ENCODE measurements around the gene TUBGCP4.
"Not testable (repeated sequence)": the region's sequence is repeated elsewhere in the genome, so short reads cannot be mapped to it uniquely, and the experiment has no call there.

The TUBGCP4 gene

GRCh38 chr15:43378601-43379000 lies 7.7 kb downstream of the TUBGCP4 start:
- DNase-seq, result no peak
- H3K4me1 Mint-ChIP-seq (ENCODE audit: low read depth), result peaks cover 10% of the 10 kb centered on the region
- no peaks in the 10 kb centered on the region for H3K27me3 Mint-ChIP-seq
- no peak overlapping the region for H3K4me3 Mint-ChIP-seq
- H3K9me3 Mint-ChIP-seq, result no peaks in the 10 kb centered on the region
- H3K36me3 Mint-ChIP-seq (ENCODE audit: low read depth), result peaks cover 89% of the 10 kb centered on the region
- no peak overlapping the region for H3K27ac Mint-ChIP-seq

DNA sequence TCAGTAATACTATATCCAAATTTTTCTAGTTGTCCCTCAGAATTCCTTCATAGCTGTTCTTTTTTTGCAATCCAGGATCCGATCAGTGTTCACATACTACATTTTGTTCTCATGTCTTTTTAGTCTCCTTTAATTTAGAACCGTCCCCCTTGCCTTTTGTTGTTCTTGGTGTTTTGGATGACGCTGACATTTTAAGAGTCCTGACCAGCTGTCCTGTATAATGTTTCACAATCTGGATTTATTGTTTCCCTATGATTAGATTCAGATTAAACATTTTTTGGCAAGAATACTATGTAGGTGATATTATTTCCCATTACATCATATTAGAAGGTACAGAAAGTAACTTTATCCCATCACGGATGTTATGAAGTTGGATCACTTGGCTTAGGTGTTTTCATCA lies 11.4 kb downstream of the TUBGCP4 start:
- Mint-ChIP-seq H3K36me3 (ENCODE audit: low read depth) (peaks cover 95% of the 10 kb centered on the region), H3K9me3 (no peaks in the 10 kb centered on the region), H3K4me3 (no peak overlapping the region), H3K27me3 (no peaks in the 10 kb centered on the region), H3K4me1 (ENCODE audit: low read depth) (no peaks in the 10 kb centered on the region), H3K27ac (no peak overlapping the region)
- no peak for DNase-seq

DNA sequence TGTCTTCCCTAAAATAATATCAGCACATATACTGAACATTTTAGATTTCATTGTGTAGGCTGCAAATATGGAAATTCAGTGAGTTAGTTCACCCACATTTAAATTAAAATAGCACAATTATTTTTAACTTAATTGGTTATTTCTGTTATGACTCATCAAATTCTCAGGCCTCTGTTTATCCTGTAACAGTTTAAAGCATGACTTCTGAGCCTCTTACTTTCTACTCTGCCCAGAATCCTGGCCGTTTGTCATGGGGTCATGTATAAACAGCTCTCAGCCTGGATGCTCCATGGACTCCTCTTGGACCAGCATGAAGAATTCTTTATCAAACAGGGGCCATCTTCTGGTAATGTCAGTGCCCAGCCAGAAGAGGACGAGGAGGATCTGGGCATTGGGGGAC lies 12.2 kb downstream of the TUBGCP4 start:
- no peak for DNase-seq
- H3K4me1 Mint-ChIP-seq (ENCODE audit: low read depth), result no peaks in the 10 kb centered on the region
- H3K36me3 Mint-ChIP-seq (ENCODE audit: low read depth), result peaks cover 95% of the 10 kb centered on the region
- no peak overlapping the region for H3K4me3 Mint-ChIP-seq
- H3K9me3 Mint-ChIP-seq, result no peaks in the 10 kb centered on the region
- H3K27me3 Mint-ChIP-seq, result no peaks in the 10 kb centered on the region
- H3K27ac Mint-ChIP-seq, result peak overlapping the region; percentile 16

DNA sequence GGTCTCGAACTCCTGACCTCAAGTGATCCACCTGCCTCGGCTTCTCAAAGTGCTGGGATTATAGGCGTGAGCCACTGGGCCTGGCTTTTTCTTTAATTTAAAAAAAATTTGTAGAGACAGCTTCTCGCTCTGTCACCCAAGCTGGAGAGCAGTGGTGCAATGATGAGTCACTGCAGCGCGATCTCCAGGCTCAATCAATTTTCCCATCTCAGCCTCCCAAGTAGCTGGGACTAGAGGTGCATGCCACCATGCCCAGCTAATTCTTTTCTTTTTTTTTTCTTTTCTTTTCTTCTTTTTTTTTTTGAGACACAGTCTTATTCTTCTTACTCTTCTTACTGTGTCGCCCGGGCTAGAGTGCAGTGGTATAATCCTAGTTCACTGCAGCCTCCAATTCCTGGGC lies 19.8 kb downstream of the TUBGCP4 start:
- DNase-seq, result no peak
- no peaks in the 10 kb centered on the region for H3K9me3 Mint-ChIP-seq
- H3K4me1 Mint-ChIP-seq (ENCODE audit: low read depth), result peaks cover 3% of the 10 kb centered on the region
- H3K4me3 Mint-ChIP-seq, result no peak overlapping the region
- no peaks in the 10 kb centered on the region for H3K27me3 Mint-ChIP-seq
- no peak overlapping the region for H3K27ac Mint-ChIP-seq
- peaks cover 80% of the 10 kb centered on the region for H3K36me3 Mint-ChIP-seq (ENCODE audit: low read depth)

- not testable (repeated sequence) for H3K27me3 Mint-ChIP-seq; H3K4me3 Mint-ChIP-seq; H3K4me1 Mint-ChIP-seq (ENCODE audit: low read depth); DNase-seq; H3K9me3 Mint-ChIP-seq; H3K27ac Mint-ChIP-seq
- H3K36me3 Mint-ChIP-seq (ENCODE audit: low read depth), result peaks cover 83% of the 10 kb centered on the region
Measured at GRCh38 chr15:43393592-43393991, 22.7 kb downstream of the TUBGCP4 start.

DNA sequence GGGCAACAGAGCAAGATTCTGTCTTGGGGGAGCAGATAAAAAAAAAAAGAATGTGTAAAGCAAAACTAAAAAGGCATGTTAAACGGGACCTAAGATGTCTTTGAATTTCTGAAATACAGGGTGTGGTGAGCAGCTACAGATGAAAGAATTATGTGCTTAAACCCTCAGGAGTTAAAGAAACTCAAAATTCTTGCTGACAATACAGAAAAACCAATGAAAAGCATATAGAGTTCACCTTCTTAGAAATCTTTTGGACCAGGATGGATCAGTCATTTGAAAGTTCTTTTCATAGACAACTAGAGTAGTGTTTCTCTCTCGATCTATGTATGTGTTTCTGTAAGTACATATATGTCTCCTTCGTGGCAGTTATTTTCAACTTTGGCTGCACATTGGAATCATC lies 31.4 kb downstream of the TUBGCP4 start:
- H3K4me1 Mint-ChIP-seq (ENCODE audit: low read depth), result no peaks in the 10 kb centered on the region
- no peaks in the 10 kb centered on the region for H3K9me3 Mint-ChIP-seq
- H3K27me3 Mint-ChIP-seq, result no peaks in the 10 kb centered on the region
- DNase-seq, result no peak
- peaks cover 93% of the 10 kb centered on the region for H3K36me3 Mint-ChIP-seq (ENCODE audit: low read depth)
- H3K27ac Mint-ChIP-seq, result no peak overlapping the region
- H3K4me3 Mint-ChIP-seq, result no peak overlapping the region

DNA sequence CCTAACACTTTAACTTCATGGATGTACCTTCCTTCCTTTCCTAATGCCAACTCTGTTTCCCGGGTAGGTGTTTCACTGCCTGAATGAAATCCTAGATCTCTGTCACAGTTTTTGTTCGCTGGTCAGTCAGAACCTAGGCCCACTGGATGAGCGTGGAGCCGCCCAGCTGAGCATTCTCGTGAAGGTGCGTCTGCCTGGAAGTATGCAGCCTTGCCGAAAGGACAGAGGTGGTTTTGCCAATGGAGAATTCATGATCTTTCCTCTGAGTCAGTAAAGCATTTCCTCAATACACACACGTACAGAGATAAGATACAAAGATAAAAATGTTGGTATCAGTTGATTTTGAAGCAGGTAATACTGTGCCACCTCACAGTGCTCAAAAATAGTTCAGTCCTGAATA lies 32.7 kb downstream of the TUBGCP4 start:
- Mint-ChIP-seq H3K36me3 (ENCODE audit: low read depth) (peaks cover 93% of the 10 kb centered on the region), H3K27ac (peak overlapping the region; percentile 53), H3K4me1 (ENCODE audit: low read depth) (no peaks in the 10 kb centered on the region), H3K9me3 (no peaks in the 10 kb centered on the region), H3K27me3 (no peaks in the 10 kb centered on the region), H3K4me3 (no peak overlapping the region)
- DNase-seq, result no peak

GRCh38 chr15:43404130-43404529 lies 33.2 kb downstream of the TUBGCP4 start:
- peak overlapping the region; percentile 53 for H3K27ac Mint-ChIP-seq
- no peak overlapping the region for H3K4me3 Mint-ChIP-seq
- peaks cover 93% of the 10 kb centered on the region for H3K36me3 Mint-ChIP-seq (ENCODE audit: low read depth)
- H3K9me3 Mint-ChIP-seq, result no peaks in the 10 kb centered on the region
- no peaks in the 10 kb centered on the region for H3K4me1 Mint-ChIP-seq (ENCODE audit: low read depth)
- H3K27me3 Mint-ChIP-seq, result no peaks in the 10 kb centered on the region
- no peak for DNase-seq

DNA sequence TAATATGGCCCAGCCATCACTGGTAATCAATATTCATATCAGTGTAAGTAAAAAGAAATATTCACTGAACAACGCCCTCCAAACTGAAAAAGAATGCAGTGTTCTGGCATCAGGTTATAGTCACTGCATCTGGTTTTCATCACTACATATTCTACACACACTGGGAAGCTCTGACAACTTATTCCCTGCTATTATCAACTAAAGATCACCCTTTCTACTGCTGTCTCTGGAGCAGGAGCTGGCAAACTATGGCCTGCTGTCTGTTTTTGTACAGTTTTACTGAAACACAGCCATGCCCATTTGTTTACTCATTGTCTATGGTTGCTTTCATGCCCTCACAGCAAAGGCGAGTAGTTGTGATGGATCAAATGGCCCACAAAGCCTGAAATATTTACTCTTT lies 35.3 kb downstream of the TUBGCP4 start:
- Mint-ChIP-seq H3K4me1 (ENCODE audit: low read depth) (no peaks in the 10 kb centered on the region), H3K27ac (no peak overlapping the region), H3K4me3 (no peak overlapping the region), H3K9me3 (no peaks in the 10 kb centered on the region), H3K27me3 (no peaks in the 10 kb centered on the region), H3K36me3 (ENCODE audit: low read depth) (peaks cover 98% of the 10 kb centered on the region)
- no peak for DNase-seq

DNA sequence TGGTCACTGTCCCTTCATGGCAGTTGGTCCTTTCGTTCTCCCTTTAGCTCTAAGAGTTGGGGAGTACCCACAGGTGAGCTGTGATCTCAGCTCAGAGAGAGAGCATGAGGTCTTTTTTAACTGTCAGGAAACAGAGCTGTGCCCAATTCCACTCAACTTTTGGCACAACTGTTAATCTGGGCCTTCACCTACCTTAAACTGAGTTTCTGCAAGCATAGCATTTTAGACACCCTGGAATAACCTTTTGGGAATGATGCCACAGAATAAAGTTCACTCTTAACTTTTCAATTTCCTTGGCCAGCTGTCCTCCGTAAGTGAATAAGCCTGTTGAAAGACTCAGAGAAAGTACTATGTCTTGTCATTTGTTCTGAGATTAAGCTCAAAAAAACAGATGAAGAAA lies 35.9 kb downstream of the TUBGCP4 start:
- no peak for DNase-seq
- Mint-ChIP-seq H3K27me3 (no peaks in the 10 kb centered on the region), H3K27ac (no peak overlapping the region), H3K4me3 (no peak overlapping the region), H3K9me3 (no peaks in the 10 kb centered on the region), H3K4me1 (ENCODE audit: low read depth) (no peaks in the 10 kb centered on the region), H3K36me3 (ENCODE audit: low read depth) (peaks cover 97% of the 10 kb centered on the region)

DNA sequence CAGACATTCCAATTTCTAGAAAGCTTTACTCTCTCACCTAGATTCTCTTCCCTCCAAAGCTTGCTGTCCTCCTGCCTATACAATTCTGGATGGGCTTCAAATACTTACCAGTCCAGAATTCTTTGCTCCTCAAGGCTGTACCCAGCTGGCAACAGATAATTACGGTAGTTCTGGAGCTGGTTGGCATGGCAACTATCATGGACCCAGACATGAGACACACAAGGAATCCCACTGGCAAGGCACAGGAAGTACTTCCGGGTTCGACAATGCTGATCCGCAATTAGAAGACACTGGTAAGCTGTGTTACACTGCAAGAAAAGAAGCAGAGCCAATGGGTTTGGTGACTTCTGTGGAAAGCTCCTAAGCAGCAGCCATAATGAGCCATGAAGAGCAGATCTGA lies 37.9 kb downstream of the TUBGCP4 start:
- Mint-ChIP-seq H3K27me3 (no peaks in the 10 kb centered on the region), H3K9me3 (no peaks in the 10 kb centered on the region), H3K4me3 (no peak overlapping the region), H3K36me3 (ENCODE audit: low read depth) (peaks cover 97% of the 10 kb centered on the region), H3K27ac (peak overlapping the region; percentile 27), H3K4me1 (ENCODE audit: low read depth) (no peaks in the 10 kb centered on the region)
- no peak for DNase-seq

GRCh38 chr15:43410572-43411214 lies 39.8 kb downstream of the TUBGCP4 start:
- Mint-ChIP-seq H3K4me3 (no peak overlapping the region), H3K27me3 (no peaks in the 10 kb centered on the region), H3K9me3 (no peaks in the 10 kb centered on the region), H3K27ac (peak overlapping the region; percentile 70), H3K36me3 (ENCODE audit: low read depth) (peaks cover 97% of the 10 kb centered on the region), H3K4me1 (ENCODE audit: low read depth) (no peaks in the 10 kb centered on the region)
- no peak for DNase-seq

GRCh38 chr15:43412096-43412495 lies 41.2 kb downstream of the TUBGCP4 start:
- no peaks in the 10 kb centered on the region for H3K9me3 Mint-ChIP-seq
- H3K27ac Mint-ChIP-seq, result peak overlapping the region; percentile 7
- H3K4me3 Mint-ChIP-seq, result no peak overlapping the region
- peaks cover 97% of the 10 kb centered on the region for H3K36me3 Mint-ChIP-seq (ENCODE audit: low read depth)
- H3K27me3 Mint-ChIP-seq, result no peaks in the 10 kb centered on the region
- DNase-seq, result no peak
- H3K4me1 Mint-ChIP-seq (ENCODE audit: low read depth), result no peaks in the 10 kb centered on the region

- Mint-ChIP-seq H3K27me3 (no peaks in the 10 kb centered on the region), H3K27ac (peak overlapping the region; percentile 50), H3K4me3 (no peak overlapping the region), H3K4me1 (ENCODE audit: low read depth) (no peaks in the 10 kb centered on the region), H3K36me3 (ENCODE audit: low read depth) (peaks cover 89% of the 10 kb centered on the region), H3K9me3 (no peaks in the 10 kb centered on the region)
- DNase-seq, result no peak
Measured at GRCh38 chr15:43414196-43414595, 43.3 kb downstream of the TUBGCP4 start.

DNA sequence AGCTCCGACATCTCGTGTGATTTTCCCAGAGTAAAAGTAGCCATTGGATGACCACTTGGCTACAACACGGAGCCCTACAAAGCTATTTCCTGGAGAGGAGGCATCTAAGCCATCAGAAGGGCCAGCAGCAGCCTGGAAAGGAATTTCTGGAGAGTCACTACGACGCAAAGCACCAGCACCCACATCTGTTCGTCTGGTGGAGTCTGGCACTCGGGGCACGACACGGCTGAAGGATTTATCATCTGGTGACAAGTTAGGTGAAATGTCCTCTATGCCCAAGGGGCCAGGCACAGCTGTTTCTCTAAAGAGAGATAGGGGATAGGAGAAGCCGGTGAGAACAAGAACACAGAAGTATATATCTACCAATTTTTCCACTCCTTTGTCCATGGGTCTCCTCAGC lies 49.5 kb downstream of the TUBGCP4 start:
- peaks cover 8% of the 10 kb centered on the region for H3K4me1 Mint-ChIP-seq (ENCODE audit: low read depth)
- peaks cover 83% of the 10 kb centered on the region for H3K36me3 Mint-ChIP-seq (ENCODE audit: low read depth)
- H3K4me3 Mint-ChIP-seq, result no peak overlapping the region
- H3K27me3 Mint-ChIP-seq, result no peaks in the 10 kb centered on the region
- no peaks in the 10 kb centered on the region for H3K9me3 Mint-ChIP-seq
- H3K27ac Mint-ChIP-seq, result no peak overlapping the region
- no peak for DNase-seq

GRCh38 chr15:43420876-43421275 lies 50.0 kb downstream of the TUBGCP4 start:
- H3K27ac Mint-ChIP-seq, result peak overlapping the region; percentile 39
- no peaks in the 10 kb centered on the region for H3K9me3 Mint-ChIP-seq
- DNase-seq, result no peak
- peaks cover 80% of the 10 kb centered on the region for H3K36me3 Mint-ChIP-seq (ENCODE audit: low read depth)
- no peak overlapping the region for H3K4me3 Mint-ChIP-seq
- peaks cover 8% of the 10 kb centered on the region for H3K4me1 Mint-ChIP-seq (ENCODE audit: low read depth)
- H3K27me3 Mint-ChIP-seq, result no peaks in the 10 kb centered on the region

Measured in activated T-cell treated with anti-CD3 and anti-CD28 coated beads, Interleukin-2, amount 50 U/mL, for 24 hours (primary cell).